ENCODE data around the gene UMPS.
"Not testable (repeated sequence)": the region's sequence is repeated elsewhere in the genome, so short reads cannot be mapped to it uniquely, and the experiment has no call there.

The UMPS gene

GRCh38 chr3:124779116-124779515 lies 48.9 kb downstream of the UMPS start:
- TF ChIP-seq, protein P1, sequence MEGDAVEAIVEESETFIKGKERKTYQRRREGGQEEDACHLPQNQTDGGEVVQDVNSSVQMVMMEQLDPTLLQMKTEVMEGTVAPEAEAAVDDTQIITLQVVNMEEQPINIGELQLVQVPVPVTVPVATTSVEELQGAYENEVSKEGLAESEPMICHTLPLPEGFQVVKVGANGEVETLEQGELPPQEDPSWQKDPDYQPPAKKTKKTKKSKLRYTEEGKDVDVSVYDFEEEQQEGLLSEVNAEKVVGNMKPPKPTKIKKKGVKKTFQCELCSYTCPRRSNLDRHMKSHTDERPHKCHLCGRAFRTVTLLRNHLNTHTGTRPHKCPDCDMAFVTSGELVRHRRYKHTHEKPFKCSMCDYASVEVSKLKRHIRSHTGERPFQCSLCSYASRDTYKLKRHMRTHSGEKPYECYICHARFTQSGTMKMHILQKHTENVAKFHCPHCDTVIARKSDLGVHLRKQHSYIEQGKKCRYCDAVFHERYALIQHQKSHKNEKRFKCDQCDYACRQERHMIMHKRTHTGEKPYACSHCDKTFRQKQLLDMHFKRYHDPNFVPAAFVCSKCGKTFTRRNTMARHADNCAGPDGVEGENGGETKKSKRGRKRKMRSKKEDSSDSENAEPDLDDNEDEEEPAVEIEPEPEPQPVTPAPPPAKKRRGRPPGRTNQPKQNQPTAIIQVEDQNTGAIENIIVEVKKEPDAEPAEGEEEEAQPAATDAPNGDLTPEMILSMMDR (IDR thresholded peaks at IDR 0.05), result no peak
- DNase-seq (ENCODE audit: low spot score), result no peak
- H3K27ac ChIP-seq, result peak overlapping the region; percentile 88 to 97
- no peak overlapping the region for H3K4me3 ChIP-seq

DNA sequence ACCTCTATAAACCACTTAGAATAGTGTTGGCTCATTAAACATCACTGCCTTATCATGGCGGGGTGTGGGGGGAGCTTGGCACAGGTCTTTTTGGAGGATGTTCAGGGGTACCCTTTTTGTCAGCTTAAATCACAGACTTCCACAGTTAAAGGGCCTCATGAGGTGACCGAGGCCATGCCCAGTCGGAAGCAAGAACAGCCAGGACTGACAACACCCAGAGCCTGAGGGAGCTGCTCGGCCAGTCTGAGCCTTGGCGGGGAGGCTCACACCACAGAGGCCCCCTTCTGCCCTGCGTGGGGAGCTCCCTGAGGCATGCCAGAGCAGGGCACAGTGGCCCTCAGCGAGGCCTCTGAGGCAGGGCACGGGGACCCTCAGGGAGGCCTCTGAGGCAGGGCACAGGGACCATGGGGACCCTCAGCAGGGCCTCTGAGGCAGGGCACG lies 49.5 kb downstream of the UMPS start:
- Histone ChIP-seq H3K4me3 (peak overlapping the region; percentile 45), H3K27ac (peak overlapping the region; percentile 88 to 97)
- TF ChIP-seq, protein P1 (IDR thresholded peaks at IDR 0.05), result no peak
- DNase-seq (ENCODE audit: low spot score), result no peak

- TF ChIP-seq, protein P1 (IDR thresholded peaks at IDR 0.05), result no peak
- Histone ChIP-seq H3K4me3 (peak overlapping the region; percentile 45), H3K27ac (peak overlapping the region; percentile 88 to 97)
- DNase-seq (ENCODE audit: low spot score), result peak; percentile 90
Measured at GRCh38 chr3:124780356-124780755, 50.1 kb downstream of the UMPS start.

GRCh38 chr3:124780761-124781475 lies 50.7 kb downstream of the UMPS start:
- Histone ChIP-seq H3K4me3 (peak overlapping the region; percentile 45), H3K27ac (peak overlapping the region; percentile 88 to 97)
- TF ChIP-seq, protein P1 (IDR thresholded peaks at IDR 0.05), result no peak
- DNase-seq (ENCODE audit: low spot score), result peak; percentile 95

GRCh38 chr3:124781476-124782376 lies 51.5 kb downstream of the UMPS start:
- TF ChIP-seq, protein P1 (IDR thresholded peaks at IDR 0.05), result no peak
- no peak for DNase-seq (ENCODE audit: low spot score)
- peak overlapping the region; percentile 88 to 97 for H3K27ac ChIP-seq
- no peak overlapping the region for H3K4me3 ChIP-seq

DNA sequence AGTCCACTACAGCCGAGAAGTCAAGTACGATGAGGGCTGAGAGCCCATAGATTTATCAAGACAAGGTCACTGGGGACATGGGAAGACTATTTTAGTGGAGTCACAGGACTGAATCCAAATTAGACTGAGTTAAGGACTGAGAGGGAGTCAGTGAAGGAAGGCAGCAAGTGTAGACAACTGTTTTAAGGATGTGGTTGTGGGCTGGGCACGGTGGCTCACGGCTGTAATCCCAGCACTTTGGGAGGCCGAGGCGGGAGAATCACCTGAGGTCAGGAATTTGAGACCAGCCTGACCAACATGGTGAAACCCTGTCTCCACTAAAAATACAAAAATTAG lies 52.1 kb downstream of the UMPS start:
- not testable (repeated sequence) for H3K4me3 ChIP-seq; DNase-seq (ENCODE audit: low spot score)
- peak overlapping the region; percentile 88 to 97 for H3K27ac ChIP-seq

DNA sequence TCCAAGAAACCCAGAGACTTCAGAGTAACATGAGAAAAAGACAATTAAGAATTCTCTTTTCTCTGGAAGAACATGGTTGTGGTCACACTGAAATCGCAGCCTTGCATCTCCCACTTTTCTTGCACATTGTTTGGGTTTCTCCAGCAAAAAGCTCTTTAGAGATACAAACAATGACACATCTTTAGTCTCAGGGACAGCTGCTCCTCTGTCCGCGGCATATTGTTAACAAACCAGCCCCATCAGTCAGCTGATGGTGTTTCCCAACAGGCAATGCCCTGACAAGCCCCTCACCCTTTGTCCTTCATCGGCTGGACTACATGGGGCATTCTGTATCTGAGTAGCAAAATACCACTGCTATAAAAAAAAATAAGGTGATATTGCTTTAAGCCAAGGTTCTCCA lies 53.4 kb downstream of the UMPS start:
- Histone ChIP-seq H3K27ac (peak overlapping the region in 1 of 2 donors; percentile 79), H3K4me3 (no peak overlapping the region)
- no peak for DNase-seq (ENCODE audit: low spot score)
- TF ChIP-seq, protein P1 (IDR thresholded peaks at IDR 0.05), result no peak
